Measurements from ENCODE around the gene TNXB. TPM values are rescaled to one million over a fixed set of nuclear protein-coding genes. Genes with fewer than 3 reads are reported as not detected.

The TNXB gene
- total and polyA plus RNA-seq, 9 of the 15 experiments (the other 6 are each of a cell fraction or from before 2014, with no cell fraction given) = 0.14 to 28.1 (median 12.4) TPM

GRCh38 chr6:32131439-32131948, 22.4 kb upstream of the TNXB start (continued):
- TF ChIP-seq ZNF644 (tag; IDR thresholded peaks at IDR 0.05; ENCODE audit: low read depth) (peak; percentile 52; the same call in 1 of the 2 replicates), ARNT (IDR thresholded peaks at IDR 0.05) (peak; percentile 98 to 99), ZNF347 (CRISPR knock-in tag; IDR thresholded peaks at IDR 0.05; ENCODE audit: low read depth) (no peak), ZNF696 (CRISPR knock-in tag; conservative IDR thresholded peaks at IDR 0.05) (0 out of 2 replicates have a peak, but pooled peaks have one; percentile 59), NEUROD1 (IDR thresholded peaks at IDR 0.05; ENCODE audit: borderline replicate concordance, low read depth, low read length, partially characterized antibody) (peak; percentile 70), NR2C1 (IDR thresholded peaks at IDR 0.05) (peak; percentile 68; the same call in 1 of the 2 replicates), NR2C1 (tag; IDR thresholded peaks at IDR 0.05) (peak; percentile 78), HES1 (IDR thresholded peaks at IDR 0.05; ENCODE audit: low read depth) (peak; percentile 82), NCOA1 (IDR thresholded peaks at IDR 0.05; ENCODE audit: low read depth) (peak; percentile 91; the same call in 1 of the 2 replicates), CTBP1 (IDR thresholded peaks at IDR 0.05; ENCODE audit: borderline replicate concordance) (peak; percentile 95), POLR2B (IDR thresholded peaks at IDR 0.05; ENCODE audit: low read depth, partially characterized antibody) (no peak), NFE2 (IDR thresholded peaks at IDR 0.05; ENCODE audit: low read depth) (0 out of 2 replicates have a peak, but pooled peaks have one; percentile 36), FOXJ2 (tag; IDR thresholded peaks at IDR 0.05) (0 out of 2 replicates have a peak, but pooled peaks have one; percentile 38), ZNF398 (CRISPR knock-in tag; IDR thresholded peaks at IDR 0.05) (no peak), CBFA2T2 (conservative IDR thresholded peaks at IDR 0.05) (peak; percentile 99), CREB3L1 (IDR thresholded peaks at IDR 0.05; ENCODE audit: borderline replicate concordance, low read depth) (peak; percentile 32; the same call in 1 of the 2 replicates), HLTF (IDR thresholded peaks at IDR 0.05) (peak; percentile 97), ZNF354B (CRISPR knock-in tag; IDR thresholded peaks at IDR 0.05) (peak; percentile 18; the same call in 1 of the 2 replicates), PHF21A (IDR thresholded peaks at IDR 0.05; ENCODE audit: borderline replicate concordance, low read depth) (peak; percentile 57; the same call in 1 of the 2 replicates), LARP7 (IDR thresholded peaks at IDR 0.05) (peak; percentile 34; the same call in 1 of the 2 replicates), E2F5 (CRISPR knock-in tag; IDR thresholded peaks at IDR 0.05) (no peak), RBBP5 (IDR thresholded peaks at IDR 0.05; ENCODE audit: borderline replicate concordance, insufficient read depth, low read length, poor library complexity, severe bottlenecking) (peak; percentile 48), ZNF639 (CRISPR knock-in tag; conservative IDR thresholded peaks at IDR 0.05 in 1 of 2, IDR thresholded peaks at IDR 0.05 in 1 of 2) (peak in 1 of 2 experiments; percentile 77; a peak in 2 of 4 replicates)

All from K562 (cell line).